ENCODE data around the gene SMPD1. TPM values are rescaled to one million over a fixed set of nuclear protein-coding genes. Genes with fewer than 3 reads are reported as not detected.

The SMPD1 gene
- total RNA-seq, 4 donors from 2014 or later = 27.7 to 67.0 (median 43.2) TPM

DNA sequence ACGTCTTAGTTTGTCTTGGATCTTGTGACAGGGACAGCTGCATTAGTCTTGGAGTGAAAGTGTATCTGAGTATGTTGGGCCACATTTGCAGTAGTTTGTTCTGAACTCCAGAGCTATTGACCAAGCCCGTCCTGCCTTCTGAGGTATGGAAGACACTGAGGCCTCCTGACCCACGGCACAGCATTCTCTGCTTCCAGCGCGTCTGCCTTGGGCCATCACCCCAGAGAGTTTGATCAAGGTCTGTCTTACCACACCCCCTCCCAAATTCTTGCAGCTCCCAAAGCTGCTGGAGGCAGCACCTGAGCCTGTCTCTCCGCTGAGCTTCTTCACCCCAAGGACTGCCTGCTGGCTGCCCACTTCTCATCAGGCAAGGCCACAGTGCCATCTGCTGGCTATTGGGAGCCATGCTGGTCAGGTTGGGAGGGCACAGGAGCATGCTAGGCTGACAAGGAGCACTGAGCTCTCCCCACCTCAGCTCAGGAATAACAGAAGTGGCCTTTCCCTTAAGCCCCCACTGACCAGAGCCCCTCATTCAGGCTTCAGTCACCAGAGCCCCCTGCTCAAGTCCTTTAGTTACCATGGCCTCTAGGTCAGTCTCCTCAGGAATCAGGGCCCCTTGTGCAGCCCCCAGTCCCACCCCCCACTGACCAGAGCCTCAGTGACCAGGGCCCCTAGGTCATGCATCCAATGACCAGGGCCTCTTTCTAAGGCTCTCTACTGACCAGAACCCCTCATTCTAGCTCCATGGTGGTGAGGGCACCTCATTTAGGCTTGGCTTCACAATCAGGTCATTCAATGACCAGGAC, 27.2 kb upstream of the SMPD1 start:
- DNase-seq = peak; percentile 76
- no peaks in the 10 kb centered on the region for H3K27me3 ChIP-seq
- in situ Hi-C loops (cut with MboI; ENCODE audit: low pct_ligation_motif_present in 1 of 4, low pct_unique_long_range_greater_than_20kb in 1 of 4, low sequenced_read_pairs in 3 of 4) (no loop called here), intact Hi-C loops (cut with DNase I; ENCODE audit: low total_unique reads) (no loop called here)
- 80% methylated on average over 6 of the region's 6 CpGs; no CpG with 5 or more reads in 1 of the 2 donors for WGBS, 2 donors (ENCODE audit: low coverage in 1 of 2)
- no peaks in the 10 kb centered on the region for H3K4me1 ChIP-seq
- H3K36me3 ChIP-seq = no peaks in the 10 kb centered on the region
- TF ChIP-seq, protein P1, sequence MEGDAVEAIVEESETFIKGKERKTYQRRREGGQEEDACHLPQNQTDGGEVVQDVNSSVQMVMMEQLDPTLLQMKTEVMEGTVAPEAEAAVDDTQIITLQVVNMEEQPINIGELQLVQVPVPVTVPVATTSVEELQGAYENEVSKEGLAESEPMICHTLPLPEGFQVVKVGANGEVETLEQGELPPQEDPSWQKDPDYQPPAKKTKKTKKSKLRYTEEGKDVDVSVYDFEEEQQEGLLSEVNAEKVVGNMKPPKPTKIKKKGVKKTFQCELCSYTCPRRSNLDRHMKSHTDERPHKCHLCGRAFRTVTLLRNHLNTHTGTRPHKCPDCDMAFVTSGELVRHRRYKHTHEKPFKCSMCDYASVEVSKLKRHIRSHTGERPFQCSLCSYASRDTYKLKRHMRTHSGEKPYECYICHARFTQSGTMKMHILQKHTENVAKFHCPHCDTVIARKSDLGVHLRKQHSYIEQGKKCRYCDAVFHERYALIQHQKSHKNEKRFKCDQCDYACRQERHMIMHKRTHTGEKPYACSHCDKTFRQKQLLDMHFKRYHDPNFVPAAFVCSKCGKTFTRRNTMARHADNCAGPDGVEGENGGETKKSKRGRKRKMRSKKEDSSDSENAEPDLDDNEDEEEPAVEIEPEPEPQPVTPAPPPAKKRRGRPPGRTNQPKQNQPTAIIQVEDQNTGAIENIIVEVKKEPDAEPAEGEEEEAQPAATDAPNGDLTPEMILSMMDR (IDR thresholded peaks at IDR 0.05) = peak; percentile 60 to 87 (median 80)
- TF ChIP-seq POLR2AphosphoS5 (IDR thresholded peaks at IDR 0.05) (no peak), EP300 (IDR thresholded peaks at IDR 0.05; ENCODE audit: low read depth) (no peak)
- no peaks in the 10 kb centered on the region for H3K9me3 ChIP-seq
- H3K4me3 ChIP-seq = no peak overlapping the region
- H3K27ac ChIP-seq = peak overlapping the region in 1 of 4 donors; percentile 8

DNA sequence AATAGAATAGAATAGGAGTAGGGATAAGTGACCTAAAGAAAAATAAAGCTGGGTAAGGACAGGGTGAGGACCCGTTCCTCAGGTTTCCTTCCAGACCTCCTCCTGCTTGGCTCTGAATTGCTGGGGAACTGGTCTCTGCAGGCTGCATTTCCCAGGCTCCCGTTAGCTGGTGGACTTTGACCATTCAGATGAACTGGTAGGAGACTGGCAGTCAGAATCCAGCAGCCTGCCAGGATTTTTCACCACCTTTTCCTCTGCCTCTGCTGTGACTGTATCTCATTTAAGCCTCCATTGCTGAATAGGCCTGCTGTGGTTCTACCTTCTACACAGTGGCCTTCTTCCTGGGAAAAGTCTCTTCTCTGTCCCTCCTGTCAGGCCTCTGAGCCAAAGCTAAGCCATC, 24.6 kb upstream of the SMPD1 start:
- in situ Hi-C loops (cut with MboI; ENCODE audit: low pct_ligation_motif_present in 1 of 4, low pct_unique_long_range_greater_than_20kb in 1 of 4, low sequenced_read_pairs in 3 of 4) (no loop called here), intact Hi-C loops (cut with DNase I; ENCODE audit: low total_unique reads) (no loop called here)
- peak; percentile 23 for DNase-seq
- Histone ChIP-seq H3K4me3 (no peak overlapping the region), H3K36me3 (no peaks in the 10 kb centered on the region), H3K4me1 (no peaks in the 10 kb centered on the region), H3K9me3 (no peaks in the 10 kb centered on the region), H3K27ac (no peak overlapping the region), H3K27me3 (no peaks in the 10 kb centered on the region)
- WGBS, 2 donors (ENCODE audit: low coverage in 1 of 2) = 24 to 80% methylated on average over 1 to 2 of the region's 2 CpGs
- TF ChIP-seq POLR2A (IDR thresholded peaks at IDR 0.05) (no peak), EP300 (IDR thresholded peaks at IDR 0.05; ENCODE audit: low read depth) (no peak), POLR2AphosphoS5 (IDR thresholded peaks at IDR 0.05) (no peak)
- TF ChIP-seq, protein P1 (IDR thresholded peaks at IDR 0.05) = no peak

DNA sequence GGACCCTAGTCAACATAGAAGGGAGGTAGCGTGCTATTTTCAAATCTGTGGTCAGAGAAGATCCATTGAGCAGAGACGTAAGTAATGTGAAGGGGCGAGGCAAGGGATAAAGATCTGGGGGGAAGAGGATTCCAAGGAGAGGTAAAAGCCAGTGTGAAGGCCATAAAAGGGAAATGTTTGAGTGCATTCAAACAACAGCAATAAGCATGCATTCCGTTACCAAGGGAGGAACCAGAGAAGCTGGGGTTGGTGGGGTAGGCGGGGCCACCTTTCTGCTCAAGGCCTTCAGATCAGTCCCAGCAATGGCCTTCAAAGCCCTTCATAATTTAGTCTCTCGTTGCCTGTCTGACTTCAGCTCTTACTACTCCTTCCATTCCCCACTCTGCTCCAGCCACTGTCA, 18.4 kb upstream of the SMPD1 start:
- Histone ChIP-seq H3K36me3 (no peaks in the 10 kb centered on the region), H3K4me1 (no peaks in the 10 kb centered on the region), H3K4me3 (no peak overlapping the region), H3K27me3 (no peaks in the 10 kb centered on the region), H3K9me3 (no peaks in the 10 kb centered on the region), H3K27ac (no peak overlapping the region)
- intact Hi-C loops (cut with DNase I; ENCODE audit: low total_unique reads) = loop anchor here (10.0 kb wide), 1 partner anchor 133 kb away; no protein-coding TSS in a partner anchor
- 61 to 64% methylated on average over 6 of the region's 6 CpGs for WGBS, 2 donors (ENCODE audit: low coverage in 1 of 2)
- no peak for TF ChIP-seq POLR2AphosphoS5 (IDR thresholded peaks at IDR 0.05)
- no peak for TF ChIP-seq EP300 (IDR thresholded peaks at IDR 0.05; ENCODE audit: low read depth)
- in situ Hi-C loops (cut with MboI; ENCODE audit: low pct_ligation_motif_present in 1 of 4, low pct_unique_long_range_greater_than_20kb in 1 of 4, low sequenced_read_pairs in 3 of 4) = loop anchor here in 1 of 4 donors (10.0 kb wide), 1 partner anchor 73 kb away; the partner anchor contains the start of gene HPX
- DNase-seq = no peak

DNA sequence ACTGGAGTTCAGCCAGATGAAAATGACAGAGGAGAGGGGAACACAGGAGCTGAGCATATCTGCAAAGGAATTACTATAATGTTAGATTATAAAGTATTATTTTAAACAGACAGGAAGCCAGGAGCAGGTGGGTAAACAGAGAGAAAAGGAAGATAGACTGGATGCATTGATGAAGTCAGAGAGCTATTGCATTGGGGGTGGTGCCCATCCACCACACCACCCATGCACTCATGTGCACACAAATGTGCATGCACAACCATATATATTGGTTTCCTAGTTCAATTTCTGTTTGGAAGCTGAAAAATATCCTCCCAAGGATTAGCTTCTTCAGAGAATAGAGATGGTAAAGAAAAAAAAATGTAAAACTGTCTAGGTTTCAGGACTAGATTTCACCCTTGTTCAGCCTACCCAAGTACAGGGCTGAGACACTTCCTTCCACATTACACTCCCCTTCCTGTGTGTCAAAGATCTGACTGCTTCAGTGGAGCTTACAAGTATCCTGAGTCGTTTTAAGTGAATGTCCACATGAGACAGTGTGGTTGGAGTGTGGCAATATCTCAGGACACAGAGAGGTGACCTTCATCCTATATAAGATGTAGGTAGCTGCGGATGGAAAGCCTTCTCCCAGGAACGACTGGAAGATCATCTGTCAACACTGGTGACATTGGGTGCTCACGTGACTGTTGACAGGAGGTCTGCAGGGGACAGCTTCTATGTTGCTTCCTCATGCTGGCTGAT, 12.2 kb upstream of the SMPD1 start:
- WGBS, 2 donors (ENCODE audit: low coverage in 1 of 2) = 22% methylated on average over 4 of the region's 4 CpGs; no CpG with 5 or more reads in 1 of the 2 donors
- no peaks in the 10 kb centered on the region for H3K27me3 ChIP-seq
- peaks cover 0 to 15% (median 0%) of the 10 kb centered on the region in 4 donors for H3K4me1 ChIP-seq
- DNase-seq = no peak
- in situ Hi-C loops (cut with MboI; ENCODE audit: low pct_ligation_motif_present in 1 of 4, low pct_unique_long_range_greater_than_20kb in 1 of 4, low sequenced_read_pairs in 3 of 4) = loop anchor here in 1 of 4 donors (10.0 kb wide), 1 partner anchor 67 kb away; the partner anchor contains the start of gene HPX
- no peaks in the 10 kb centered on the region for H3K36me3 ChIP-seq
- no peak overlapping the region for H3K27ac ChIP-seq
- H3K9me3 ChIP-seq = no peaks in the 10 kb centered on the region
- intact Hi-C loops (cut with DNase I; ENCODE audit: low total_unique reads) = loop anchor here (2.0 to 10.0 kb wide), 2 partner anchors 65 to 127 kb away; no protein-coding TSS in a partner anchor
- no peak for TF ChIP-seq POLR2AphosphoS5 (IDR thresholded peaks at IDR 0.05)
- TF ChIP-seq POLR2A (IDR thresholded peaks at IDR 0.05) = no peak
- TF ChIP-seq EP300 (IDR thresholded peaks at IDR 0.05; ENCODE audit: low read depth) = no peak
- TF ChIP-seq, protein P1 (IDR thresholded peaks at IDR 0.05) = no peak
- H3K4me3 ChIP-seq = no peak overlapping the region

All from transverse colon (tissue), 4 donors.